Stimulated activated naive CD8-positive, alpha-beta T cell treated with anti-CD3 and anti-CD28 coated beads, Interleukin-15, Interleukin-2, amounts not matched to agents 100 ng/mL and 50 ng/mL, for 24 hours (primary cell): ENCODE data around the gene ANKH.
"Not testable (repeated sequence)": the region's sequence is repeated elsewhere in the genome, so short reads cannot be mapped to it uniquely, and the experiment has no call there.

ENCODE experiments used
- H3K27ac Mint-ChIP-seq: one replicate; pipeline ENCODE4 v1.8.0; 2021; ENCODE audit warnings: mild to moderate bottlenecking, mixed read lengths
- H3K27me3 Mint-ChIP-seq: one replicate; pipeline ENCODE4 v1.8.0; 2021; ENCODE audit warnings: mixed read lengths
- H3K36me3 Mint-ChIP-seq: one replicate; pipeline ENCODE4 v1.8.0; 2021; ENCODE audit warnings: low read depth, mixed read lengths
- H3K4me1 Mint-ChIP-seq: one replicate; pipeline ENCODE4 v1.8.0; 2021; ENCODE audit warnings: low read depth, mixed read lengths
- H3K4me3 Mint-ChIP-seq: one replicate; pipeline ENCODE4 v1.8.0; 2021; ENCODE audit warnings: mild to moderate bottlenecking, mixed read lengths
- H3K9me3 Mint-ChIP-seq: one replicate; pipeline ENCODE4 v1.8.0; 2021; ENCODE audit warnings: mixed read lengths

The ANKH gene

GRCh38 chr5:14900693-14901461, 29.3 kb upstream of the ANKH start:
- H3K4me1 Mint-ChIP-seq, result no peaks in the 10 kb centered on the region
- no peaks in the 10 kb centered on the region for H3K9me3 Mint-ChIP-seq
- H3K4me3 Mint-ChIP-seq, result no peak overlapping the region
- no peak overlapping the region for H3K27ac Mint-ChIP-seq
- no peaks in the 10 kb centered on the region for H3K36me3 Mint-ChIP-seq
- no peaks in the 10 kb centered on the region for H3K27me3 Mint-ChIP-seq

DNA sequence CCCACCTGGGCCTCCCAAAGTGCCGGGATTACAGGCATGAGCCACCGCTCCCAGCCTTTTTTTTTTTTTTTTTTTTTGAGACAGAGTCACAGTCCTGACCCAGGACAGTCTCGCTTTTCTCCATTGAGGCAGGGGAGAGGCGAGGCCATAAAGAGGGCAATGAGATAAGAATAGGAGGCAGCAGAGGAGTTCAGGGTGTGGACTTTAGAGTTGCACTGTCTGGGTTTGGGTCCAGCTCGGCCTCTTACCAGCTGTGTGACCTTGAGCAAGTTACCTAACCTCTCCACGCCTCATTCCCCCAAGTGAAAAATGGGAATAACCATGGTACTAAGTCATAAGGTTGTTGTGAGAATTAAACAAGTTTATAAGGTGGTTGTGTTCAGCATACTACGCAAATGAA, 24.6 kb upstream of the ANKH start:
- Mint-ChIP-seq H3K36me3 (no peaks in the 10 kb centered on the region), H3K9me3 (no peaks in the 10 kb centered on the region), H3K27me3 (no peaks in the 10 kb centered on the region), H3K4me3 (no peak overlapping the region), H3K4me1 (no peaks in the 10 kb centered on the region), H3K27ac (no peak overlapping the region)

DNA sequence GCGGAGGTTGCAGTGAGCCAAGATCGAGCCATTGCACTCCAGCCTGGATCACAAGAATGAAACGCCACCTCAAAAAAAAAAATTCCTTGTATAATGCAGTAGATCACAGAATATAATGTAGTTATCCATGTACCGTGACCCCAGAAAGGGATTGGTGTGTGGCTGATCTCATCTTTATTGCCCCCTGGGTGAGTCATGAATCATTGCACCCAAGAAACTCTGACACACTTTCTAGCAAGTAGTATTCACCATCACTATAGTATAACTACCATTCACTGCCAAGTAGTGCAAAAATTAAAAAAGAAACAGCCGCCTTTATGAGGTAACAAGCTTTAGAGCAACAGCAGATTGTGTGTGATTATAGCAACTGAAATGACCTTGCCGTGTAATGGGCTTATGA, 23.7 kb upstream of the ANKH start:
- Mint-ChIP-seq H3K4me1 (no peaks in the 10 kb centered on the region), H3K4me3 (no peak overlapping the region), H3K9me3 (no peaks in the 10 kb centered on the region), H3K27ac (no peak overlapping the region), H3K27me3 (no peaks in the 10 kb centered on the region), H3K36me3 (no peaks in the 10 kb centered on the region)

DNA sequence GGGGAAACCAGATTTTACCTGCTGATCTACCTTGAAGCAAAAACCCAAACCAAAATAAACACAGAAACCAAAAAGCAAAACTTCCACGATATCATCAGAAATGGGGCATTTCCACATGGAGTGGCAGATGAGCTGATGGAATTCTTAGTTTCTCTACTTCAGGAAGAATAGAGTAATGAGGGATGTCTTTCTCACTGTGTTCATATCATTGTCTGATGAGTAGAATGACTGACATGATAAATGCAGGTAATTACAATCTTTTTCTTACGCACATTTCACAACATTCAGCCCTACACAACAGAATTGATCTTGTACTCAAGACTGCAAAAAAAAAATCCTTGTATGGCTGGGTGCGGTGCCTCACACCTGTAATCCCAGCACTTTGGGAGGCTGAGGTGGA, 23.2 kb upstream of the ANKH start:
- no peaks in the 10 kb centered on the region for H3K36me3 Mint-ChIP-seq
- H3K4me3 Mint-ChIP-seq, result no peak overlapping the region
- H3K4me1 Mint-ChIP-seq, result no peaks in the 10 kb centered on the region
- H3K27ac Mint-ChIP-seq, result no peak overlapping the region
- H3K9me3 Mint-ChIP-seq, result no peaks in the 10 kb centered on the region
- H3K27me3 Mint-ChIP-seq, result no peaks in the 10 kb centered on the region

DNA sequence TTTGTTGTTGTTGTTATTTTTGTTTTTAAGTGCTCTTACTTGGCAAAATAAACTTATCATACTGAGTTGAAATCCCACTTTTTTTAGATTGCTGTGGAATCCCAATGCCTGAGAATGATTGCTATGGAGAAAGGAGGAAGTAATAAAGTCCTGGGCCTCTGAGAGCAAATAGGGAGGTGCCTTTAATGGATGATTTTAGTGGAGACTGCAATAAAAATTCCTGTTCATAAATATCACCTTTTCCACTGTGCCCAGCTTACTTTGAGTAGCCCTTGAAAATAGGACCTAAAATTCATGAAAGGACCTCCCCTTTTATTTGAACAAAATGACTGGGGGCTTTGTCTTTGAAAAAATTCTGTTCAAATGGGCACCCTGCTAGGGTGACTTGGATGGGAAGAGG, 21.8 kb upstream of the ANKH start:
- no peaks in the 10 kb centered on the region for H3K27me3 Mint-ChIP-seq
- H3K9me3 Mint-ChIP-seq, result no peaks in the 10 kb centered on the region
- H3K4me1 Mint-ChIP-seq, result no peaks in the 10 kb centered on the region
- no peaks in the 10 kb centered on the region for H3K36me3 Mint-ChIP-seq
- H3K4me3 Mint-ChIP-seq, result no peak overlapping the region
- H3K27ac Mint-ChIP-seq, result no peak overlapping the region

DNA sequence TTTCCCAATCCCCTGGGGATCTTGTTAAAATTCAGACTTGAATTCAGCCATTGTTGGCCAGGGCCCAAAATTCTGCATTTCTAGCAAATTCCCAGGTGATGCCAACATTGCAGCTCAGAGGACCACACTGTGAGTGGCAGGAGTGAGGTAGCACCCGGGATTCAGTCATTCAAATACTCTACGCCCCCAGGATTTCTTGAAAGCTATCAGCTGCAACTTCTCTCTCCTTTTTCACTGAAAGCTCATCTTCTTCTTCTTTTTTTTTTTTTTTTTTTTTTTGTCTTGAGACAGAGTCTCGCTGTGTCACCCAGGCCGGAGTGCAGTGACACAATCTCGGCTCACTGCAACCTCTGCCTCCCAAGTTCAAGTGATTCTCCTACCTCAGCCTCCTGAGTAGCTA, 19.3 kb upstream of the ANKH start:
- H3K4me1 Mint-ChIP-seq, result no peaks in the 10 kb centered on the region
- no peak overlapping the region for H3K4me3 Mint-ChIP-seq
- no peaks in the 10 kb centered on the region for H3K9me3 Mint-ChIP-seq
- H3K27ac Mint-ChIP-seq, result no peak overlapping the region
- no peaks in the 10 kb centered on the region for H3K27me3 Mint-ChIP-seq
- H3K36me3 Mint-ChIP-seq, result no peaks in the 10 kb centered on the region

- no peak overlapping the region for H3K27ac Mint-ChIP-seq
- no peak overlapping the region for H3K4me3 Mint-ChIP-seq
- H3K4me1 Mint-ChIP-seq, result no peaks in the 10 kb centered on the region
- H3K36me3 Mint-ChIP-seq, result no peaks in the 10 kb centered on the region
- no peaks in the 10 kb centered on the region for H3K9me3 Mint-ChIP-seq
- H3K27me3 Mint-ChIP-seq, result no peaks in the 10 kb centered on the region
These were observed 12.6 kb upstream of the ANKH start for GRCh38 chr5:14884062-14884612.

GRCh38 chr5:14882658-14883580, 11.3 kb upstream of the ANKH start:
- H3K27ac Mint-ChIP-seq, result no peak overlapping the region
- H3K27me3 Mint-ChIP-seq, result peaks cover 2% of the 10 kb centered on the region
- H3K9me3 Mint-ChIP-seq, result no peaks in the 10 kb centered on the region
- H3K4me3 Mint-ChIP-seq, result no peak overlapping the region
- no peaks in the 10 kb centered on the region for H3K36me3 Mint-ChIP-seq
- H3K4me1 Mint-ChIP-seq, result no peaks in the 10 kb centered on the region

- Mint-ChIP-seq H3K36me3 (no peaks in the 10 kb centered on the region), H3K27me3 (peaks cover 5% of the 10 kb centered on the region), H3K27ac (no peak overlapping the region), H3K9me3 (no peaks in the 10 kb centered on the region), H3K4me3 (no peak overlapping the region), H3K4me1 (no peaks in the 10 kb centered on the region)
These were observed 10.2 kb upstream of the ANKH start for GRCh38 chr5:14881826-14882225.

- Mint-ChIP-seq H3K27ac (no peak overlapping the region), H3K4me1 (no peaks in the 10 kb centered on the region), H3K27me3 (peaks cover 5% of the 10 kb centered on the region), H3K36me3 (no peaks in the 10 kb centered on the region), H3K4me3 (no peak overlapping the region), H3K9me3 (no peaks in the 10 kb centered on the region)
These were observed 9.1 kb upstream of the ANKH start for GRCh38 chr5:14880688-14881087.

DNA sequence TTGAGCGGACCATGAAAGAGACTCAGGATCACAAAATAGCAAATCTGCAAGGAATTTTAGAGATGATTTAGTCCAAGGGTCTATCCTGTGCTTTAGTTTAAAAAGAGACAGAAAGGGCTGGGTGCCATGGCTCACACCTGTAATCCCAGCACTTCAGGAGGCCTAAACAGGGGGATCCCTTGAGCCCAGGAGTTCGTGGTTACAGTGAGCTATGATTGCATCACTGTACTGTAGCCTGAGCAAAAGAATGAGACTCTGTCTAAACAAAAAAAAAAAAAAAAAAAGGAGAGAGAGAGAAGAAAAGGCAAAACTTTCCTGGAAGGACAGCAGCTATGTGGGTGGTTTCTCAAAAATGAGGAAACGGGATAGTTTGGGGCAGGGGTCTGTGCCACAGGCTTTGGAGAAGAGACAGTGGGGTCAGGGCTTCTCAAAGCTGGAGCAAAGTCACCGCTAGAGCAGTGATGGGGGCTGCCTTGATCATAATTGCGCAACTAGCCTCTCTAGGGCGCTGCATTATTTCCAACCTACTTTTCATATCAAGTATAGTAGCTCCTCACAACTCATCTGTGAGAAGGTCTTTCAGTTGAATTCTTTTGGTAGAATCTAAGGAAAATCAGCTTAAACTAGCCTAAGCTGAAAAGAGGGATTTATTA, 8.5 kb upstream of the ANKH start:
- no peaks in the 10 kb centered on the region for H3K9me3 Mint-ChIP-seq
- no peak overlapping the region for H3K4me3 Mint-ChIP-seq
- H3K27ac Mint-ChIP-seq, result no peak overlapping the region
- no peaks in the 10 kb centered on the region for H3K36me3 Mint-ChIP-seq
- H3K27me3 Mint-ChIP-seq, result peaks cover 5% of the 10 kb centered on the region
- no peaks in the 10 kb centered on the region for H3K4me1 Mint-ChIP-seq

DNA sequence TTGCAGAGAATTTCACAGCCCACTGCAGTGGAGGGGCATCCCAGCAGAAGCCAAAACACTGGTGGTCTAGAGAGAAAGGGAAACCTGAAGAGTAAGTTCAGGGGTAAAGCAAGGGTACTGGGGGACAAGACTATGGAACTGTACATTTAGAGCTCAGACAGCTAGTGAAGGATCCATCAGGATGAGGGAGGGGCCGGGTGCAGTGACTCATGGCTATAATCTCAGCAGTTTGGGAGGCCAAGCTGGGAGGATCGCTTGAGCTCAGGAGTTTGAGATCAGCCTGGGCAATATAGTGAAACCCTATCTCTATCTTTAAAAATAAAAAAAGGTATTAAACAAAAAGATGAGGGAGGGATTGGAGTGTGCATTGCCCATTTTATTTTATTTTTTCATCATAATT, 7.8 kb upstream of the ANKH start:
- Mint-ChIP-seq H3K9me3 (no peaks in the 10 kb centered on the region), H3K27ac (no peak overlapping the region), H3K4me3 (no peak overlapping the region), H3K36me3 (no peaks in the 10 kb centered on the region), H3K27me3 (peaks cover 5% of the 10 kb centered on the region), H3K4me1 (no peaks in the 10 kb centered on the region)

DNA sequence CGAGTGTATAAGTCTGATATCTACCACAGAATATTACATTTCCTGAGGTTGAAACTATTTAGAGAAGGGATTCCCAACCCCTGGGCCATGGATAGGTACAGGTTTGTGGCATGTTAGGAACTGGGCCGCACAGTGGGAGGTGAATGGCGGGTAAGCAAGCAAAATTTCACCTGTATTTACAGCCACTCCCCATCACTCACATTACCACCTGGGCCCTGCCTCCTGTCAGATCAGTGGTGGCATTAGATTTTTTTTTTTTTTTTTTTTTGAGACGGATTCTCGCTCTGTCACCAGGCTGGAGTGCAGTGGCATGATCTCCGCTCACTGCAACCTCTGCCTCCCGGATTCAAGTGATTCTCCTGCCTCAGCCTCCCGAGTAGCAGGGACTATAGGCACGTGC, 6.6 kb upstream of the ANKH start:
- H3K27ac Mint-ChIP-seq, H3K4me3 Mint-ChIP-seq, H3K36me3 Mint-ChIP-seq, H3K27me3 Mint-ChIP-seq, H3K9me3 Mint-ChIP-seq, H3K4me1 Mint-ChIP-seq: not testable (repeated sequence)

DNA sequence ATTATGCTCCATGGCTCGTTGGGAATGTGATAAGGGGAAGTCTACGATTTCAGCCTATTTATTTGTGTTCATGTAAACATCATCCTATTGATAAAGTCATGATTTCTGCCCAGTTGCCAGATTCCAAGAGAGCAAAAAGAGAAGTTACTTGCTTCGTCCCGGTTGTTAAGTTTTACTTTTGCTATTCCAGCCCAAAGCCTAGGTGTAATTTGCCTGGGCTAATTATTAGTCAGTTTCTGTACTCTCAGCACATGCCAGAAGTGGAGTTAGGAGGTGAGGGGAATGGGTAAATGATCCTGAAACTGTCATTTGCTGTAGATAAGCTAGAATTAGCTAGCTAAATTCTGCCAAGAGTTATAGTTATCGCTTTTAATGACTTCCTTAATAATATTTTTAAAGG, 4.5 kb upstream of the ANKH start:
- H3K27ac Mint-ChIP-seq, result no peak overlapping the region
- H3K4me3 Mint-ChIP-seq, result no peak overlapping the region
- H3K4me1 Mint-ChIP-seq, result peaks cover 14% of the 10 kb centered on the region
- no peaks in the 10 kb centered on the region for H3K36me3 Mint-ChIP-seq
- no peaks in the 10 kb centered on the region for H3K9me3 Mint-ChIP-seq
- H3K27me3 Mint-ChIP-seq, result peaks cover 5% of the 10 kb centered on the region

DNA sequence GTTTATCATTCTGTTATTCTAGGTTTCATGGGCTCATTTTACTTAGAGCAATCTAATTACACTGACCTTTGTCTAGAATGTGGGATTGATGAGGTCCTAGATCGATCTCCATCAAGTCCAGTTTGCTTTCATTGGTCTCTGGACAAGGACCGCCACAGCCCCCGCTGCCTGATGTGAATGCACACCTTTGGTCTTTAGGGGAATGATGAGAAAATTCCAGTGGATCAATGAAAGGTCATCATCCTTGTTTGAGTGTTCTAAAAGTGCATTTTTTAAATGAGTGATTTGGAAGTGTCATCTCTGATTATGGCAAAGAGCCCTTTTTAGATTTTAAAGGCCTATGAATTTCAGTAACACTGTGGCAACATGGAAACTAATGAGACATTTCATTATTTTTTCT, 2.2 kb upstream of the ANKH start:
- no peak overlapping the region for H3K4me3 Mint-ChIP-seq
- peaks cover 10% of the 10 kb centered on the region for H3K36me3 Mint-ChIP-seq
- H3K4me1 Mint-ChIP-seq, result peaks cover 34% of the 10 kb centered on the region
- peaks cover 5% of the 10 kb centered on the region for H3K27me3 Mint-ChIP-seq
- H3K27ac Mint-ChIP-seq, result no peak overlapping the region
- no peaks in the 10 kb centered on the region for H3K9me3 Mint-ChIP-seq
